NCI-H345 (cell line): ENCODE results near the gene KCNT2.

ENCODE experiments used
- DNase-seq: peaks from one replicate; lab custom pipeline; 2025; lab: John Stamatoyannopoulos, UW

Gene KCNT2

DNA sequence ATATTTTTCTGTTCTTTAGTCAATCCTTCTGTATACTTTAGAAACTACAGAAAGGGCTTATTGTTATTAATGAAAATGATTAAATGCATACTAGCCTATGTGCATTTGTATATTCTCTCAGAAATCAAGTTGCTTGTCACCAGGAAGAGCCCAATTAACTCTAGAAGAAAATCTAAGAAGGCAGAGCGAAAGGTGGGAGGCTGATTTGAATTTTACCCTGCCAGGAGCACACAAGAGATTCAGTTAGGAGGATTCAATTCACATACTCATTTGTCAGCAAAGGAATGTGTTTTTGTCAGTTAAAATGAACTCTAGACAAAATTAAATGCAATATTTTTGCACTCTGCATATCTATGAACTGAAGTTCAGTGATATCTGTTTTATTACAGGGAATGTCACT, 411.8 kb downstream of the KCNT2 start:
- DNase-seq, result no peak

DNA sequence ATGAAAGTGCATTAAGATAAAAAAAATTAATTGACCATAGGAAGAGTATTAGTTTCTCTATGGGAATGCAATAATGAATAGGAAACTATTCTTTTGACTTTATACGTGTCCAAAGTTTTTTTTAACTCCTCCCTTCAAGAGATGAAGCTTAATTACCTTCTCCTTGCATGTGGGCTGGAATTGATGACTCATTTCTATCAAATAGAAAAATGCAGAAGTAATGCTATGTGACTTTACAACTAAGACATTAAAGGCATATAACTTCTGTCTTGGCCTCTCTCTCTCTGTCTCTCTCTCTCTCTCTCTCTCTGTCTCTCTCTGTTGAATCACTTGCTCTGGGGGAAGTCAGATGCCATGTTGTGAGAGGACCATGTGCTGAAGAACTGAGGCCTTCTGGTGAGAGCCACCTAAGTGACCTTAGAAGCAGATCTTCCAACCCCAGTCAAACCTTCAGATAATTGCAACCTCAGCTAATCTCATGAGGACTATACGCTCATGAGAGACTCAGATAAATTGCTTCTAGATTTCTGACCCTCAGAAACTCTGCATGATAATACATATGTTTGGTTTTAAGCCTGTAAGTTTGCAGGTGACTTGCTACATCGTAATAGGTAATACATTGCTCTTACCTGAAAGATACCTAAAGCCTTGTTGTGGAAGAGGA, 414.2 kb downstream of the KCNT2 start:
- no peak for DNase-seq

DNA sequence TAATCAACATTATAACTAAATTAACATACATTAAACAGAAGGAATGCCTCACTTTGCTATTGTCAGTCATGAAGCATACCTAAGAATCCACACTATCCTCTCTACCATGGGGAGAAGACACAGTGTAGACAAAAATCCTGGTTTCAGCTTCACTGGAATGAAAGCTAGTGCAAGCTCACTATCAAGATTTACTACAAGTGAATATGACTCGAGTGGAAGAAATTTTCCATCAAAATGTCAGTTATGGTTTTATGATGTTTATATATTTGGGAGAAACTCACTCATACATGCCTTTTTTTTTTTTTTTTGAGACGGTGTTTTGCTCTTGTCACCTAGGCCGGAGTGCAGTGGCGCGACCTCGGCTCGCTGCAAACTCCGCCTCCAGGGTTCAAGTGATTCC, 424.3 kb downstream of the KCNT2 start:
- no peak for DNase-seq

DNA sequence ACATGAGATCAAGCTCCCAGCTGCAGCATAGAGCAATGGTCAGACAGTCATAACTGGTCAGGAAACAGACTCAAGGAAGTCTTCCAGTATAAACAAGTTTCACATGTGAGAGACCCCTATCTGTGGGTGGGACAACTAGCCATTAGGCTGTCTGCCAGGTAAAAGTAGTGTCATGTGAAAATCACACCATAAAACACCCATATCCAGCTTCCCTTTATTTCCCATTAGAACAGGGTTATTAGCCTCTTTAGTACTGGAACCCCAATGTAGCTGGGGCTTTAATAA, 426.7 kb downstream of the KCNT2 start:
- no peak for DNase-seq

DNA sequence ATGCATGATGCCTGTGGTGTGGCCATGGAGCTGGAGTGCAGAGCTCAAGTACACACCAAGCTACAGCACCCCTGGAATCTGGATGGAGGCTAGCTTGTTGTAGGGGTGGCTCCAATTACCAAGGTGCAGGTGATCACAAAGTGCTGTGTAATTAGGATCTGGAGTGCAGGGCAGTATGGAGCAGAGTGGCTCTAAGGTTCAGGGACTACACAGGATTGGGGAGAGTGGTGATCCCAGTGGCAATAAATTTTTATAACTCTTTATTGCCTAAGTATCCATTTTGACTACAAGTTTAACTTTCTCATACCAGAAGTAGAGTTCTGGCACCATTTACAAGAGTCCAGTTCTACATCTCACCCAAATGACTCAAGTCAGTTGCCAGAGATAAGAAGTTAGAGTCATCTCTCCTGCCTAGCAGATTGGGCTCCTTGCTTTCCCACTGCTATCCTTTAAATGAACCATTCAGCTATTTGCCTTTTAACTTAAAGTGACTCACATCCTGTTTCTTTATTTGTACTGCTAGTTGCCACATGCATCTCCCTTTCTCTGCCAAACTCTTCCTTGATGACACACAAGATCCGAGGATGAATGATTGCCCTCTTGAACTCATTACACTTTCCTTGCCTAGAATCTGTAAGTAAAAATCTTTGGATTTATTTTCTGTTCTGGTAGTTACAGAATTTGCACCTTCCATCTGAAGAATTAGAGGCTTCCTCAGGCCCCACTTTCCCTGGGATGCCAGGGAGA, 427.2 kb downstream of the KCNT2 start:
- DNase-seq, result no peak

DNA sequence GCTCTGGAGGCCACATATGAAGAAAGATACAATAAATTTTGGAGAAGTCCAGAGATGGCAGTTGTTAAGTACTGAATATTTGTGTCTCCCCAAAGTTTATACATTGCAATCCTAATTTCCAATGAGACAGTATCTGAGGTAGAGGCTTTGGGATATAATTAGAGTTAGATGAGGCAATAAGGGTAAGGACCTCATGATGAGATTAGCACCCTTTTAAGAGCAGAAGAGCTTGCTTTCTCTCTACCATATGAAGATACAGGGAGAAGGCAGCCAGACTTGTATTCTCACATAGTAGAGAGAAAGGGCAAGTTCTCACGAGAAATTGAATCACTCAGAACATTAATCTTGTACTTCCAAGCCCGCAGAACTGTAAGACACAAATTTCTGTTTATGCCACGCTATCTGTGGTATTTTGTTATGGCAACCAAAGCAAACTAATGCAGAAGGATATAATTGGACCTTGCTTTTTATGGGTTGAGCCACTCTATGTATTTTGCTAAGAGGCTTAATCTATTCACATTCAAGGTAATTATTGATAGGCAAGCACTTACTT, 430.1 kb downstream of the KCNT2 start:
- no peak for DNase-seq
